ENCODE results near the gene SIRPB2.
"Not testable (repeated sequence)": the region's sequence is repeated elsewhere in the genome, so short reads cannot be mapped to it uniquely, and the experiment has no call there.

The SIRPB2 gene

DNA sequence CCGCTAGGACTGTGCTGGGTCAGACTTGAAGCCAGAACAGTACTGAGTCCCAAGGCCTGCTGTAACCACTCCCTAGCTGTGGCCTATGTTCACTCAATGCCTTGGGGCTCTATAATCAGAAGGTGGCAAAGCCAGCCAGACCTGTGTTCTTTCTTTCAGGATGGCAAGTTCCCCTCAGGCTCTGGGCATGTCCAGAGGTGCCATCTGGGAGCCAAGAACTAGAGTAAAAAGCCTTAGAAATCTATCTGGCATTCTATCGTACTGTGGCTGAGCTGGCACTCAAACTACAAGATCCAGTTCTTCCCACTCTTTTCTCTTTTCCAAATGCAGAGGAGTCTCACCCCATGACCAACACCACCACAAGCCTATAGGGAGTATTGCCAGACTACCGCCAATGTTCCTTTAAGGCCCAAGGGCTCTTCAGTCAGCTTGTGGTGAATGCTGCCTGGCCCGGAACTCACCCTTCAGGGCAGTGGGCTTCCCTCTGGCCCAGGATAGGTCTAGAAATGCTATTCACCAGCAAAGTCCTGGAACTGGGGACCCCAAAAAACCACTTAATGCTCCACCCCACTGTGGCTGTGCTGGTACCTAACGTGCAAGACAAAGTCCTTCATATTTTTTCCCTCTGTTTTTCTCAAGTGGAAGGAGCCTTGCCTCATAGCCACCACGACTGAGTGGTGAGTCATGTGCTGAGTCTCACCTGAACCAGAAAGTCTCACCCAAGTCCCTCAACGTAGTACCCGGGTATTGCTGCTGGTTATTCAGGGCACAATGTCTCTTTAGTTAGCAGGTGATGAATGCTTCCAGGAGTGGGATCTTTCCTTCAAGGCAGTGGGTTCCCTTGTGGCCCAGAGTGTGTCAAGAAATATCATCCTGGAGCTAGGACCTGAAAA lies 8.6 kb upstream of the SIRPB2 start:
- TF ChIP-seq, protein P1, sequence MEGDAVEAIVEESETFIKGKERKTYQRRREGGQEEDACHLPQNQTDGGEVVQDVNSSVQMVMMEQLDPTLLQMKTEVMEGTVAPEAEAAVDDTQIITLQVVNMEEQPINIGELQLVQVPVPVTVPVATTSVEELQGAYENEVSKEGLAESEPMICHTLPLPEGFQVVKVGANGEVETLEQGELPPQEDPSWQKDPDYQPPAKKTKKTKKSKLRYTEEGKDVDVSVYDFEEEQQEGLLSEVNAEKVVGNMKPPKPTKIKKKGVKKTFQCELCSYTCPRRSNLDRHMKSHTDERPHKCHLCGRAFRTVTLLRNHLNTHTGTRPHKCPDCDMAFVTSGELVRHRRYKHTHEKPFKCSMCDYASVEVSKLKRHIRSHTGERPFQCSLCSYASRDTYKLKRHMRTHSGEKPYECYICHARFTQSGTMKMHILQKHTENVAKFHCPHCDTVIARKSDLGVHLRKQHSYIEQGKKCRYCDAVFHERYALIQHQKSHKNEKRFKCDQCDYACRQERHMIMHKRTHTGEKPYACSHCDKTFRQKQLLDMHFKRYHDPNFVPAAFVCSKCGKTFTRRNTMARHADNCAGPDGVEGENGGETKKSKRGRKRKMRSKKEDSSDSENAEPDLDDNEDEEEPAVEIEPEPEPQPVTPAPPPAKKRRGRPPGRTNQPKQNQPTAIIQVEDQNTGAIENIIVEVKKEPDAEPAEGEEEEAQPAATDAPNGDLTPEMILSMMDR (IDR thresholded peaks at IDR 0.05; ENCODE audit: poor library complexity, severe bottlenecking): no peak
- Histone ChIP-seq H3K36me3 (ENCODE audit: low read depth) (no peaks in the 10 kb centered on the region), H3K27me3 (ENCODE audit: insufficient read depth, poor library complexity, severe bottlenecking) (no peaks in the 10 kb centered on the region), H3K4me3 (ENCODE audit: severe bottlenecking) (no peak overlapping the region), H3K27ac (ENCODE audit: poor library complexity, severe bottlenecking) (peak overlapping the region; percentile 93), H3K9me3 (ENCODE audit: severe bottlenecking) (peaks cover 12% of the 10 kb centered on the region), H3K4me1 (ENCODE audit: insufficient read depth, poor library complexity, severe bottlenecking) (peaks cover 21% of the 10 kb centered on the region)
- DNase-seq (ENCODE audit: low spot score): no peak
- peak; percentile 81 for ATAC-seq (ENCODE audit: low read depth)

DNA sequence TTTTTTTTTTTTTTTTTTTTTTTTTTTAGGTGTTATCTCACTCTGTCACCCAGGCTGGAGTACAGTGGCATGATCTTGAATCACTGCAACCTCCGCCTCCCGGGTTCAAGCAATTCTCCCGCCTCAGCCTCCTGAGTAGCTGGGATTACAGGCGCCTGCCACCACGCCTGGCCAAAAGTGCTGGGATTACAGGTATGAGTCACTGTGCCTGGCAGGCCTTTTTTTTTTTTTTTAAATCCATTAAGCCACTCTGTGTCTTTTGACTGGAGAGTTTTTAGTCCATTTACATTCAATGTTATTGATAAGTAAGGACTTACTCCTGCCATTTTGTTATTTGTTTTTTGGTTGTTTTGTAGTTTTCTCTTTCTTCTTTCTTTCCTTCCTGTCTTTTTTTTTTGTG lies 6.2 kb upstream of the SIRPB2 start:
- not testable (repeated sequence) for H3K4me3 ChIP-seq (ENCODE audit: severe bottlenecking); H3K27me3 ChIP-seq (ENCODE audit: insufficient read depth, poor library complexity, severe bottlenecking); H3K9me3 ChIP-seq (ENCODE audit: severe bottlenecking); DNase-seq (ENCODE audit: low spot score); ATAC-seq (ENCODE audit: low read depth); H3K36me3 ChIP-seq (ENCODE audit: low read depth); H3K27ac ChIP-seq (ENCODE audit: poor library complexity, severe bottlenecking)
- H3K4me1 ChIP-seq (ENCODE audit: insufficient read depth, poor library complexity, severe bottlenecking): peaks cover 21% of the 10 kb centered on the region

DNA sequence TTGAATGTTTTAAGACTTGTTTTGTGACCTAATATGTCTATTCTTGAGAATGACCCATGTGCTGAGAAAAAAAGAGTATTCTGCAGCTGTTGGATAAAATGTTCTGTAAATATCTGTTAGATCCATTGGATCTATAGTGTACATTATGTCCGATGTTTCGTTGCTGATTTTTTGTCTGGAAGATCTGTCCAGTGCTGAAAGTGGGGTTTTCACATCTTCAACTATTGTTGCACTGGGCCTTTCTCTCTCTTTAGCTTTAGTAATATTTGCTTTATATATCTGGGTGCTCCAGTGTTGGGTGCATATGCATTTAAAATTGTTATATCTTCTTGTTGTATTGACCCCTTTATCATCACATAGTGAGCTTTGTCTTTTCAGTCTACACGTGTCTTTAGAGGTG lies 5.7 kb upstream of the SIRPB2 start:
- TF ChIP-seq, protein P1 (IDR thresholded peaks at IDR 0.05; ENCODE audit: poor library complexity, severe bottlenecking): no peak
- no peak for ATAC-seq (ENCODE audit: low read depth)
- H3K4me1 ChIP-seq (ENCODE audit: insufficient read depth, poor library complexity, severe bottlenecking): peaks cover 21% of the 10 kb centered on the region
- H3K27me3 ChIP-seq (ENCODE audit: insufficient read depth, poor library complexity, severe bottlenecking): no peaks in the 10 kb centered on the region
- H3K9me3 ChIP-seq (ENCODE audit: severe bottlenecking): peaks cover 3% of the 10 kb centered on the region
- no peak overlapping the region for H3K4me3 ChIP-seq (ENCODE audit: severe bottlenecking)
- no peak overlapping the region for H3K27ac ChIP-seq (ENCODE audit: poor library complexity, severe bottlenecking)
- no peaks in the 10 kb centered on the region for H3K36me3 ChIP-seq (ENCODE audit: low read depth)
- no peak for DNase-seq (ENCODE audit: low spot score)

DNA sequence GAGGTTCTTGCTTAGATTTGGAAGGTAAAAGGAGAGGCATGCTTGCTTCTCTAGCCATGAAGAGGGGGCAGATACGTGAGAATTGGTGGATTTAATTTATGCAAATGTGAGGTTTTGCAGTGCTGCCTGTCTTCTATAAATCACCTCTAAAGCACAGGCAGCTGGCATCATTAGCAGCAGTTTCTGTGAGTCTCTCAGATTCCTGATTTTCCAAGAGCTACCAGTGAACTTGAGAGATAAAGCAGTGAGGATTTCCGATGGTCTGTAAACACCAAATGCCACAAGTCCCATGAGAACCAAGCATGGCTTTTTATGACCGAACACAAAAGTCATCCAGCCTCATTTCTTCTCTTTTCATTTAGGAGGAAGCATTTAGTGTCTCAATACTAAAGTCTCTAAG lies 3.2 kb upstream of the SIRPB2 start:
- Histone ChIP-seq H3K4me3 (ENCODE audit: severe bottlenecking) (no peak overlapping the region), H3K27ac (ENCODE audit: poor library complexity, severe bottlenecking) (no peak overlapping the region), H3K4me1 (ENCODE audit: insufficient read depth, poor library complexity, severe bottlenecking) (peaks cover 22% of the 10 kb centered on the region), H3K36me3 (ENCODE audit: low read depth) (no peaks in the 10 kb centered on the region), H3K9me3 (ENCODE audit: severe bottlenecking) (peaks cover 3% of the 10 kb centered on the region), H3K27me3 (ENCODE audit: insufficient read depth, poor library complexity, severe bottlenecking) (no peaks in the 10 kb centered on the region)
- TF ChIP-seq, protein P1 (IDR thresholded peaks at IDR 0.05; ENCODE audit: poor library complexity, severe bottlenecking): no peak
- ATAC-seq (ENCODE audit: low read depth) (no peak), DNase-seq (ENCODE audit: low spot score) (no peak)

DNA sequence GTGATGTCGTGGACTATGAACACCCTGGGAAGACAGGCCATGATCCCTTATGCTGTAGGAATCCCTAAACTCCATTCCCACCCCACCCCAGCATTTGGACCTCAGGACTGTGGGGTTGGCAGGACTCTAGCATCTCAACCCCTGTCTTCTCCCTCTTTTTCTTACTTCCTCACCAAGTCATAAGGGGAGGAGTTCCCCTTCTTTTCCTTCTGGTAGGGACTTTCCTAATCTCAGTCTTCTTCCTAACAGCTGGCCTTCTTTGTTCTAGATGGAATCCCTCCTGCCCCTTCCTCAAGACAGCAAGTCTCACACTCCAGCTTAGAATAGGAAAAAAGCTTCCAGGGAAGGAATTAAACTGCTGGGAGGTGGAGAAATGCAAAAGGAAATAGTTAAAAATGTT lies 2.3 kb upstream of the SIRPB2 start:
- Histone ChIP-seq H3K27me3 (ENCODE audit: insufficient read depth, poor library complexity, severe bottlenecking) (no peaks in the 10 kb centered on the region), H3K4me3 (ENCODE audit: severe bottlenecking) (no peak overlapping the region), H3K9me3 (ENCODE audit: severe bottlenecking) (peaks cover 3% of the 10 kb centered on the region), H3K36me3 (ENCODE audit: low read depth) (no peaks in the 10 kb centered on the region), H3K4me1 (ENCODE audit: insufficient read depth, poor library complexity, severe bottlenecking) (peaks cover 25% of the 10 kb centered on the region), H3K27ac (ENCODE audit: poor library complexity, severe bottlenecking) (no peak overlapping the region)
- ATAC-seq (ENCODE audit: low read depth): no peak
- no peak for DNase-seq (ENCODE audit: low spot score)
- TF ChIP-seq, protein P1 (IDR thresholded peaks at IDR 0.05; ENCODE audit: poor library complexity, severe bottlenecking): no peak

All from RWPE2 (cell line).